ENCODE measurements around the gene LRRC36. TPM values are rescaled to one million over a fixed set of nuclear protein-coding genes. Genes with fewer than 3 reads are reported as not detected.

The LRRC36 gene
- total and polyA plus RNA-seq, 2 of the 13 experiments (the other 11 are each of a cell fraction or from before 2014, with no cell fraction given): 0.12 to 0.15 TPM

GRCh38 chr16:67284699-67285646 is 41.6 kb upstream of the LRRC36 start (continued):
- no peak for TF ChIP-seq KDM6A (CRISPR knock-in tag; IDR thresholded peaks at IDR 0.05; ENCODE audit: low read depth)
- TF ChIP-seq ZSCAN30 (CRISPR knock-in tag; IDR thresholded peaks at IDR 0.05): no peak
- TF ChIP-seq ZNF761 (CRISPR knock-in tag; conservative IDR thresholded peaks at IDR 0.05): no peak
- no peak for TF ChIP-seq CHD4 (IDR thresholded peaks at IDR 0.05; ENCODE audit: borderline replicate concordance, low read length)
- TF ChIP-seq POLR2G (IDR thresholded peaks at IDR 0.05; ENCODE audit: low read depth, low read length): no peak
- TF ChIP-seq SP1 (IDR thresholded peaks at IDR 0.05): no peak
- TF ChIP-seq SP1 (CRISPR knock-in tag; IDR thresholded peaks at IDR 0.05): no peak
- 0 out of 2 replicates have a peak, but pooled peaks have one; percentile 43 for TF ChIP-seq ZNF354B (CRISPR knock-in tag; IDR thresholded peaks at IDR 0.05)
- TF ChIP-seq CEBPZ (IDR thresholded peaks at IDR 0.05; ENCODE audit: low read length): no peak
- no peak for TF ChIP-seq ZNF644 (CRISPR knock-in tag; IDR thresholded peaks at IDR 0.05; ENCODE audit: low read depth)
- peak; percentile 31; the same call in 1 of the 2 replicates for TF ChIP-seq YEATS4 (CRISPR knock-in tag; IDR thresholded peaks at IDR 0.05; ENCODE audit: borderline replicate concordance)
- TF ChIP-seq RBM39 (IDR thresholded peaks at IDR 0.05; ENCODE audit: low read depth, low read length, poor library complexity, severe bottlenecking): peak; percentile 47
- no peak for TF ChIP-seq ZNF776 (CRISPR knock-in tag; IDR thresholded peaks at IDR 0.05)
- TF ChIP-seq DNMT1 (CRISPR knock-in tag; IDR thresholded peaks at IDR 0.05): no peak
- TF ChIP-seq, protein P1, sequence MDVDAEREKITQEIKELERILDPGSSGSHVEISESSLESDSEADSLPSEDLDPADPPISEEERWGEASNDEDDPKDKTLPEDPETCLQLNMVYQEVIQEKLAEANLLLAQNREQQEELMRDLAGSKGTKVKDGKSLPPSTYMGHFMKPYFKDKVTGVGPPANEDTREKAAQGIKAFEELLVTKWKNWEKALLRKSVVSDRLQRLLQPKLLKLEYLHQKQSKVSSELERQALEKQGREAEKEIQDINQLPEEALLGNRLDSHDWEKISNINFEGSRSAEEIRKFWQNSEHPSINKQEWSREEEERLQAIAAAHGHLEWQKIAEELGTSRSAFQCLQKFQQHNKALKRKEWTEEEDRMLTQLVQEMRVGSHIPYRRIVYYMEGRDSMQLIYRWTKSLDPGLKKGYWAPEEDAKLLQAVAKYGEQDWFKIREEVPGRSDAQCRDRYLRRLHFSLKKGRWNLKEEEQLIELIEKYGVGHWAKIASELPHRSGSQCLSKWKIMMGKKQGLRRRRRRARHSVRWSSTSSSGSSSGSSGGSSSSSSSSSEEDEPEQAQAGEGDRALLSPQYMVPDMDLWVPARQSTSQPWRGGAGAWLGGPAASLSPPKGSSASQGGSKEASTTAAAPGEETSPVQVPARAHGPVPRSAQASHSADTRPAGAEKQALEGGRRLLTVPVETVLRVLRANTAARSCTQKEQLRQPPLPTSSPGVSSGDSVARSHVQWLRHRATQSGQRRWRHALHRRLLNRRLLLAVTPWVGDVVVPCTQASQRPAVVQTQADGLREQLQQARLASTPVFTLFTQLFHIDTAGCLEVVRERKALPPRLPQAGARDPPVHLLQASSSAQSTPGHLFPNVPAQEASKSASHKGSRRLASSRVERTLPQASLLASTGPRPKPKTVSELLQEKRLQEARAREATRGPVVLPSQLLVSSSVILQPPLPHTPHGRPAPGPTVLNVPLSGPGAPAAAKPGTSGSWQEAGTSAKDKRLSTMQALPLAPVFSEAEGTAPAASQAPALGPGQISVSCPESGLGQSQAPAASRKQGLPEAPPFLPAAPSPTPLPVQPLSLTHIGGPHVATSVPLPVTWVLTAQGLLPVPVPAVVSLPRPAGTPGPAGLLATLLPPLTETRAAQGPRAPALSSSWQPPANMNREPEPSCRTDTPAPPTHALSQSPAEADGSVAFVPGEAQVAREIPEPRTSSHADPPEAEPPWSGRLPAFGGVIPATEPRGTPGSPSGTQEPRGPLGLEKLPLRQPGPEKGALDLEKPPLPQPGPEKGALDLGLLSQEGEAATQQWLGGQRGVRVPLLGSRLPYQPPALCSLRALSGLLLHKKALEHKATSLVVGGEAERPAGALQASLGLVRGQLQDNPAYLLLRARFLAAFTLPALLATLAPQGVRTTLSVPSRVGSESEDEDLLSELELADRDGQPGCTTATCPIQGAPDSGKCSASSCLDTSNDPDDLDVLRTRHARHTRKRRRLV (CRISPR knock-in tag; IDR thresholded peaks at IDR 0.05): no peak
